NCI-H460 (cell line): ENCODE results near the gene EYA2. TPM values are rescaled to one million over a fixed set of nuclear protein-coding genes. Genes with fewer than 3 reads are reported as not detected.
"Not testable (repeated sequence)": the region's sequence is repeated elsewhere in the genome, so short reads cannot be mapped to it uniquely, and the experiment has no call there.

Experiments
- DNase-seq: peaks from one replicate; pipeline ENCODE4 v3.0.0-alpha.2; 2016; ENCODE audit warnings: low read depth; ENCODE audit errors: extremely low read depth
- polyA plus RNA-seq: library from polyadenylated mRNA; depleted of rRNA; stranded (reverse); fragments of >200 nt; gene quantifications from 2 replicates; pipeline ENCODE4 v1.2.3, GENCODE V29; 2014; cell fraction: nucleus; rRNA removed
- total RNA-seq: library from RNA; depleted of rRNA; stranded (reverse); fragments of >200 nt; shearing (Covaris generic); gene quantifications from 2 replicates; pipeline ENCODE4 v1.2.3, GENCODE V29; 2014; rRNA removed

Gene EYA2, protein sequence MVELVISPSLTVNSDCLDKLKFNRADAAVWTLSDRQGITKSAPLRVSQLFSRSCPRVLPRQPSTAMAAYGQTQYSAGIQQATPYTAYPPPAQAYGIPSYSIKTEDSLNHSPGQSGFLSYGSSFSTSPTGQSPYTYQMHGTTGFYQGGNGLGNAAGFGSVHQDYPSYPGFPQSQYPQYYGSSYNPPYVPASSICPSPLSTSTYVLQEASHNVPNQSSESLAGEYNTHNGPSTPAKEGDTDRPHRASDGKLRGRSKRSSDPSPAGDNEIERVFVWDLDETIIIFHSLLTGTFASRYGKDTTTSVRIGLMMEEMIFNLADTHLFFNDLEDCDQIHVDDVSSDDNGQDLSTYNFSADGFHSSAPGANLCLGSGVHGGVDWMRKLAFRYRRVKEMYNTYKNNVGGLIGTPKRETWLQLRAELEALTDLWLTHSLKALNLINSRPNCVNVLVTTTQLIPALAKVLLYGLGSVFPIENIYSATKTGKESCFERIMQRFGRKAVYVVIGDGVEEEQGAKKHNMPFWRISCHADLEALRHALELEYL
- total RNA-seq: 0.32 and 1.3 TPM in 2 replicates
- polyA plus RNA-seq: not detected in 2 replicates

DNA sequence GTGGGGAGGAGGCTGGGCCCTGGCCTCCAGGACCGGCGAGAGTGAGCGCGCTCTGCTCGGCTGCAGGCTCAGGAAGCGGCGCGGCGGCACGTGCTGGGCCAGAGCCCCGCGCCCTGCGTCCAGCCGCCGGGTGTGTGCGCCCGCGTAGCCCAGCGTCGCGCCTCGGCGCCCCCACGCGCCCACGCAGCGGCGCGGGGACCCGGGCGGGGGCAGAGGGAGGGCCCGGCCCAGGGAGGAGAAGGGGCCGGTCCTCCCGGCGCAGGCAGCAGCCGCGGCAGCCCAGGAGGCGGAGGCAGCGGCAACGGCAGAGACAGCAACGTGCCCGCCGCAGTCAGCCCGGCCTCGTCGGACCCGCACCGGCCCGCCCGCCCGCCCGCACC lies at the start of gene EYA2:
TSS of gene EYA2 (plus strand) at position 265 of the 380 bp plus-strand sequence. CDS start 95,168 bp downstream, outside the sequence.
- DNase-seq: no peak

DNA sequence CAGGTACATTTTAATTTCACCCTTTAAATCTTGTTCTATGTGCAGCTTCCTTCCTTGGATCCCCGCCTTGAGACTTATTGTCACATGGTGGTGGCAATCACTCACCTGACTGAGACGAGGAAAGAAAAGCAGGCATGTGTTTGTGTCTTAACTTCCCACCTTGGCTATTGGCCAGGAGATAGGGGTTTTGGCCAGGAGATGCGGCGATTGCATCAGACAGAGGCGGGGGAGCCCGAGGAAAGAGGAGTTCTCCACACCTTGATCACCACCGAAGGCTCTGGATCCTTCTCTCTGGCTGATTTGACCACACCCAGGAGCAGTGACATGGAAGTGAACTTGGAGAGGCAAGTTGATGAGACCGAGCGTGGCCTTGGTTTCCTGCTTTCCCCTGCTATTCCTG lies 49.7 kb upstream of the EYA2 start:
- DNase-seq: no peak

DNA sequence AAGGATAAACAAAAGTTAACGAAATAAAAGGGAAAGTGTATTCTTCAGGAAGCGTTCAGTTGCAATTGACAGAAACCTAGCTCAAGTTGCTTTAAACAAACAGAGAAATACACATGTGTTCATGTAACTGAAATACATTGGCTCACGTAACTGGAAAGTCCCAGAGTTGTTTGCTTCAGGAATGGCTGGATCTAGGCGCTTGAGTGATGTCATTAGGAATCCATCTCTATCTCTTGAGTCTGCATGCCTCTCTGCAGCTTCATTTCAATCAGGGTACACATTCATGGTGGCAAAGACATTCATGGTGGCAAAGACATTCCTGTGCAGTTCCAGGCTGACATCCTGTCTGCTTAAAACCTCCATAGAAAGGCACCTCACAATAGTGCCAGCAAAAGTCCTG lies 45.4 kb upstream of the EYA2 start:
- no peak for DNase-seq

DNA sequence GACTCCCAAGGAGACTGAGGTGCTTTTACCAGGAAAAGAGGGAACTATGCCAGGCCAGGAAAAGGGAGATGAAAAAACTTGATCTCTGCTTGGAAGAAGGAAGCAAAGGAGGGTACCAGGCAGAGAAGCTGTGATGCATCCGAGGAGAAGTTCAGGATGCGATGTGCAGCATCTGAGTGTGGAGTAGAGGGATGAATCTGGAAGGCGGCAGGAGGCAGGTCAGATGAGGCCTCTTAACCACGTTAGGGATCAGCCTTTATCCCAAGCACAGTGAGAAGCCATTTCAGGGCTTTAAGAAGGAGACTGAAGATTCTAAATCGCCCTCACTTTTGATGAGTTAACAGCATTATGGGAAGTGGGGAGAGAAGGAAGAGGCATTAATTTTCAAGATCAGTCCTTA lies 44.9 kb upstream of the EYA2 start:
- no peak for DNase-seq

DNA sequence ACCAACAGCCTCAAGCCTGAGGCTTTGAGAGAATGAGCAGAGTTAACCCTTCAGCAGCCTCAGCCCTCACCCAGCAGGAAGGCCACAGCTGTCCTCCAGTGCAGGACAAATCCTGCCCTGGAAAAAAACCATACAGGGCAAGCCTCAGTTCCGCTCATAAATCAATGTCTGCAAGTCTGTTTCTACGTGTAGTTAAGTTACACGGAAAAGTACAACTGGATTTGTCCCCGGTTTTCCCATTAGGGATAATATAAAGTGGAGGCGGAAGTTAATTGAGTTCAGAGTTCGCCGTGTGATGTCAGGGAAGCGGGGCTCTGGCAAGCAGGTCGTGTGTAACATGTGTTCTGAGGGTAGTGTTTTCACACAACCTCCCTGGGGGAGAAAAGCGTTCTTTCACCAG lies 44.2 kb upstream of the EYA2 start:
- no peak for DNase-seq

DNA sequence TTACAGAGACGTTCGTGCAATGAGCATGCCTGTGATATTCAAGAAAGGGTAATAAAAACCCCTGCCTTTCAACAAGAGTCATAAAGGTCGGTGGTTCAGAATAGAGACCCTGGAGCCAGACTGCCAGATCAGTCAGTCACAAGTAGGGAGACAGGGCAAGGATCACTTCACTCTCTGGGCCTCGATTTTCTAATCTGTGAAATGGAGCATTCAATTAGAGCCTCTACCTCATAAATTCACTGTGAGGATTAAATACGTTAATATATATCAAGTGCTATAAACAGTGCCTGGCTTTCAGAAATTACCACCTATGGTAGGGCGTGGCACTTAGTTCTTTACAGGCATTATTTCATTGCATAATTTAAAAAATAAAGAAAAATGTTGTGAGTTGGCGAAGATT lies 43.7 kb upstream of the EYA2 start:
- DNase-seq: no peak

DNA sequence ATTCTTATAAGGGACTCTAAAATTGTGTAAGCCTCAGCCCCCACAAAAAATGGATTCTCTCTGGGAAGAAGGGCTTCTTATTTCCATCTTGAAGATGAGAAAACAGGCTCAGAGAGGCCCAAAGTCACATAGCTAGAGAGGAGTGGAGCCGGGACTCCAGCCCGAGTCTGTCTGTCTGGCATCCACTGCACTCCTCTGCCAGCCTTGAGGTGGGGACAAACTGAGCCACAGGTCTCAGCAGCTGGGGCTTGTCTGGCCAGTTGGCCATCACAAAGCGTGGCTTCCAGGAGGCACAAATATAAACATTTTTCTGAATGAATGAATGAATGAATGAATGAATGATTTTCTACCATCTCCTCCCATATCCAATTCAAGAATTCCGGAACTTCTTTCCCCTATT lies 42.9 kb upstream of the EYA2 start:
- no peak for DNase-seq

DNA sequence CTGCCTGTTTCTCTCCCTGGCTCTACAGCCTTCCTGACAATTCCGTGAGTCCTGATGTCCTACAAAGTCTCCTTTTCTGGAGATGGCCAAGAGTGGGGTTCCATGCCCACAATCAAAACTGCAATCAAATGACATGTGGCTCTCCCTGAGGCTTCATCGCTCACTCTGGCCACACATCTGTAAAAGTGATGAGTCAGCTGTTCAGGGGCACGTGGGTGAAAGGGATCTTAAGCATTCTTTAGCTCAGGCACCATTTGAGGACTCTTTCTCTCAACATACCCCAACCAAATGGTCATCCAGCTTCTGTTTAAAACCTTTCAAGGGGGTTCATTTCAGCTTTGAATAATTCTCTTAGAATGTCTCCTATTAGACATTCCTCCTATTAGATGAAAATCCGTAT lies 42.3 kb upstream of the EYA2 start:
- DNase-seq: no peak

DNA sequence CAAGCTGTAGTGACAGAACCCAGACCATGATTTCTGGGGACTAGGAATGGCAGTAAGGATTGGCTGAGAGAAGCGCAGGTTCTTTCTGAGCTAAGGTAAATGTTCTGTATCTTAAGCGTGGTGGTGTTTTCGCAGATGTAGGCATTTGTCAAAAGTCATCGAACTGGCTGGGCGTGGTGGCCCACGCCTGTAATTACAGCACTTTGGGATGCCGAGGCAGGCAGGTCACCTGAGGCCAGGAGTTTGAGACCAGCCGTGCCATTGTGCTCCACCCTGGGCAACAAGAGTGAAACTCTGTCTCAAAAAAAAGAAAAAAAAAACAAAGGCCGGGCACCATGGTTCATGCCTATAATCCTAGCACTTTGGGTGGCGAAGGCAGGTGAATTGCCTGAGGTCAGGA lies 40.7 kb upstream of the EYA2 start:
- no peak for DNase-seq

DNA sequence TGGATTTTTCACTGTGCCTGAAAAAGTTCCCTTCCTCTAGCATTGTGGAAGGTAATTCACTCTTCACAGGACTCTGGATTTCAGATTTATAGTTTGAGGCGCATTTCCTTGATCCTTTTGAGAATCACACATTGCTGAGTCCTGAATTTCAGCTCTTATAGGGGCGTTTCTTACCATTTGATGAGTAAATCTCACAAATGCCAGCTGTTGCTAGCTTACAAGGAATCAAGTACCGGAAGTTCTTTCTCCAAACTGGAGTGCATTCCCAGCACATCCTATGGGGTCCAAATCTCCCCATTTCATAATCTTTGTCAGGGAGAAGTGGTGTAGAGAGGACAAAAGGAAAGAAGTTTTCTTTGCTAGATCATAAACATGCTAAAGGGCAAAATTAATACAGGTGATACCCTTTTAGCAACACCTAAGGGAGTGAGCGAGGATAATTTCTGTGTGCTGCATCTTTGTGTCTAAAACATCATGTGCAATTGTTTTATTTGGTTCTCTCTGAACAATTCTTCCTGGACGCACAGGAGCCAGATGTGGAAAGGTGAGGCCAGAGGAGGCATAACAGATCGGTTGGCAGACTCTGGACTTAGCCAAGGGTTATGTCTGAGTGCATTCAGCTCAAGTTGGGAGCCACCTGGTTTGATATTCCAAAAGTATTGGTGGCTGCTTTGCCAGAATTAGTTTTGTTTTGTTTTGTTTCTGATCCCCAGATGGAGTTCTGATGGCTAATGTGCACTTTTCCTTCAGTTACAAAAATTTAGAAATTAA lies 37.4 kb upstream of the EYA2 start:
- DNase-seq: no peak

DNA sequence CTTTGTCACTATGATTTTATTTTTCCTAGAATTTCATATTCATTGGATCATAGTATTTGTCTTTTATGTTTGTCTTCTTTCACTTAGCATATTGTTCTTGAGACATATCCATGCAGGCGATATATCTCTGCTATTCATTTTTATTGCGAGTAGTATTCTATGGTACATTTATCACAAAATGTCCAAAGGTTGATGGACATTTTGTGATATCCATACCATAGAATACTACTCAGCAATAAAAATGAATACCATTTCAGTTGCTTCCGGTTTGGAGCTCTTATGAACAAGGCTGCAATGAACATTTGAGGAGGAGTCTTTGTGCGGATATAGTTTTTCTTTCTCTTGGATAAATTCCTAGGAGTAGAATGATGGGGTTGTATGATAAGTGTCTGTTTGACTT lies 28.8 kb upstream of the EYA2 start:
- DNase-seq: no peak

DNA sequence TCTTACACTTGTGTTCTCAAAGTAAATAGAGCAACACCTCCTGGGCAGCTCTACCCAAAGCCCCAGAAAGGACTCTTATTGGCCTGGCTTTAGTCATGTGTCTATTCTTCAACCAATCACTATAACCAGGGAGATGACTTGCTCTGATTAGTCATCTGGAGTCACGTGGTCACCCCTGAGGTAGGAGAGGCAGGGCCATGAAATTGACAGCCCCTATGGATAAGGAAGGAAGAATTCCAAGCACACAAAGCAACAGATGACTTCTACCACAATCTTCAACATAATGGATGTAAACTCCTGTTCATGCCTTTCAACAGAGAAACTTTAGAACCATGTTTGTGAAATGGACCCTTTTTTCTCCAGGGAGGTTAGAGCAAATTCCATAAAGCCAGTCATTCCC lies 24.6 kb upstream of the EYA2 start:
- no peak for DNase-seq

DNA sequence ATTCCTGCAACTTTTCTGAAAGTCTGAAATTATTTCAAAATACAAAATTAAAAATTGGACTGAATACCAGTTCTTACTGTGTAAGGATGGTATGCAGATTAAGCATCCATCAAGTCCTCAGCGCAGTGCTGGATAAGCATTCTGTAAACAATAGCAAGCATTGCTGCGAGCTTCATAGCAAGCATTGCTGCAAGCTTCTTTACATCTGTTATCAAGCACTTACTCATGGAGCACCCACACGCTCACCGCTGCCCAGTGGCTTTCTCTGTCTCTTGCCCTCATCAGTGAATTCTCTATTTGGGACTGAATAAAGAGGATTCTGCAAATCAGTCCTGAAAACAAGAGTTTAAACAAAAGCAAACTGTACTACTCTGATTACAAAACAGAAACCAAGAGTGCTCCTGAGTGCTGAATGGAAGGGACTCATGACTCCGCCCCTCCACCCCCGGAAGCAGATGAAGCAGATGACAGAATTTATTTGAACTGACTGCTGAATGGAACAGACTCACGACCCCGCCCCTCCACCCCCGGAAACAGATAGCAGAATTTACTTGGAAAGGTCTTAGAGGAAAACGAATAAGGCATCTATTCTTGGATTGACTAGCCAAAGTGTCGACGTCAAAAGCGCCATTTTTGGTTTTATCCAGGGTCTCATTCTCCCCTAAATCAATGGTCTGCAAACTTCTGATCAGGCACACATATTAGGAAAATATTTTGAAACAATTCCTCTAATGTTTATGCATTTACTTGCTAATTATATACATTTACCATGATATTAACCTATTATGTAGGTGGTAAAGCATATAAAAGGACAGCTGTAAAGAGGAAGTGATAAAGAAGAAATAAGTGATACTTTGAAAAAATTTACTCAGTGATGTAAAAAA lies 22.1 kb upstream of the EYA2 start:
- DNase-seq: no peak

DNA sequence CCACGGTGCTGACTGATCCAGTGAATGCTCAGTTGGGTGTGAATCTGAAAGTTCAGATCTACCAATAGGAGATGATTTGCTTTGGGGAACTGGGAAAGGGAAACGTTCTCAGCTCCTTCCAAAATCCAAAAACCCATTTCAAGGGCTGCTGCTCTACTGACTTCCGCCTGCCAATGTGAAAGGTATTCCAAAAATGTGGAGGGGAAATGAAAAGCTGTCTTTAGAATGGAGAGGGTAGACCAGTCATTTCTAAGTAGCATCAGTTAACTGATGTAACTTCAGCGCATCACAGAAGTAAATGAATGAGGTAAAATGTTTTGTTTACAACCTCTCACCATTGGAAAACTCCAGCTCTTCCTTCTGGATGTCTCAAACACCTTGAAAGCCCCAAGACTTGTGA lies 19.6 kb upstream of the EYA2 start:
- no peak for DNase-seq

DNA sequence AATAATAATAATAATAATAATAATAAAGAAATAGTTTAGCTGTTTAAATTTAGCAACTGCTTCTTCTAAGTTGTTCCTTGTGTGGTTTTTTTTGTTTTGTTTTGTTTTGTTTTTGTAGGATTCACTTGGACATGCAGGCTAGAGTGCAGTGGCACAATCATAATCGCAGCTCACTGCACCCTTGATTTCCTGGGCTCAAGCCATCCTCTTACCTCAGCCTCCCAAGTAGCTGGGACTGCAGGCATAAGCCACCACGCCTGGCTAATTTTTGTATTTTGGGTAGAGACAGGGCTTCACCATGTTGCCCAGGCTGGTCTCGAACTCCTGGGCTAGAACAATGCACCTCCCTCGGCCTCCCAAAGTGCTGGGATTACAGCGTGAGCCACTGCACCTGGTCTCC lies 15.3 kb upstream of the EYA2 start:
- no peak for DNase-seq

DNA sequence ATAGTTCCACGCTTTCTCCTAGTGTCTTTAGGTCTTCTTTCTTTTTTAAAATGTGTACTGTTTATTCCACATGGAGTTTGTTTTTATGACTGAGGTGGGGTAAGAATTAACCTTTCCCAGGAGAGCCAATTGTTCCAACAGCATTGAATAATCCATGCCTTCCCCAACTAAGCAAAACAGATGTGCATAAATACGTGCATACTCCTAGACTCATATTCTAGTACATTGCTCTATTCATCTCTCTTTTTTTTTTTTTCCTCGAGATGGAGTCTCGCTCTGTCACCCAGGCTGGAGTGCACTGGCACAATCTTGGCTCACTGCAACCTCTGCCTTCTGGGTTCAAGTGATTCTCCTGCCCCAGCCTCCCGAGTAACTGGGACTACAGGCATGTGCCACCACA lies 14.7 kb upstream of the EYA2 start:
- not testable (repeated sequence) for DNase-seq

DNA sequence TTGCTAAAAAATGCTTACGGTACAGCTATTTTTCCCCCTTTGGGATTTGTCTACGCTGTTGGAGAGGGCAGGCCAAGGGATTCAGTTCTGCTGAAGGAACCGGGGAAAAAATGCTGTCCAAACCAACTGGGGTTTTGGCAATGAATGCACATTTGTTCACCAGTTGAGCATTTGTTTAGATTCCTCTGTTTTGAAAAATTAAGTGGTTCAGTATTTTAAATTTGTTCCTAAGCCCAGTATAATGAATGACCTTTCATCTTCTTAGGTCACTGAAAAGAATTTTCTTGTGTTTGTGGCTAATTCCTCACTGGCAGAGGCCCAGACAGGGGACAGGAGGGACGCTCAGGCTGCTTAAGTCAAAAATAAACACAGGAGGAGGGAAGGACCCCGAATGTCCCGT lies 10.8 kb upstream of the EYA2 start:
- no peak for DNase-seq

DNA sequence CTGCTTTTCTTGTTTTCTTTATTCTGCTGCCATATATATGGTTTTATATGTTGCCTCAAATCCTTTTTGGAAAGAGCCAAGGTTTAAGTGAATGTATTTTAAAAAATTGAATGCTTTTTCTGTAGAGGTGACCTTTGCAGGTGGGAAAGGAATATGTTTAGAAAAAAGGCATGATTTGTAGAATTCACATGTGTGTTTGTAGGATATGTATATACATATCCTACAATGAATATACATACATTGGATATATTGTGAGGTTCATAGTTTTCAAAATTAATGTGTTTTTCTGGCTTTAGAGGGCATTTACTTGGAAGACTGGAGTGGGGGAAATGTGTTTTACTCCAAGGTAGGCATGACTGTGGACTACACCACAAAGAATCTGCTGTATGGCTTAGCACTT lies 4.0 kb upstream of the EYA2 start:
- DNase-seq: no peak

DNA sequence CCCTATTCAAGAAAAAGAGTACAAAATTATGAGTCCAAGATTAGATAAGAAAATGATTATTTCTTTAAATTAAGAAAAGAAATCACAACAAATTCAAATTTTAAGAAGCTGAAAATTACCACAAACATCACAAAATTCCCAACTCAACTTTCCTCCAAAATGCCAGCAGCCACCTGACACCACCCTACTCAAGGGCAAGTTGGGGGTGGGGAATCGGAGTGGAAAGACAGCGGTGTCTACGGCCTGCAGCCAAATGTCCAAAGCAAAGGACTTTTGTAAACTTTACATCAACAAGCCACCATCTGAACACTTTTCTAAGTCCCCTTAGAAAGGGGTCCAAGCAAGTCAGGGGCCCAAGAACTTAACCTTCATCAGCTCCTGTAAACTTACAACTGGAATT lies 1.6 kb upstream of the EYA2 start:
- no peak for DNase-seq

DNA sequence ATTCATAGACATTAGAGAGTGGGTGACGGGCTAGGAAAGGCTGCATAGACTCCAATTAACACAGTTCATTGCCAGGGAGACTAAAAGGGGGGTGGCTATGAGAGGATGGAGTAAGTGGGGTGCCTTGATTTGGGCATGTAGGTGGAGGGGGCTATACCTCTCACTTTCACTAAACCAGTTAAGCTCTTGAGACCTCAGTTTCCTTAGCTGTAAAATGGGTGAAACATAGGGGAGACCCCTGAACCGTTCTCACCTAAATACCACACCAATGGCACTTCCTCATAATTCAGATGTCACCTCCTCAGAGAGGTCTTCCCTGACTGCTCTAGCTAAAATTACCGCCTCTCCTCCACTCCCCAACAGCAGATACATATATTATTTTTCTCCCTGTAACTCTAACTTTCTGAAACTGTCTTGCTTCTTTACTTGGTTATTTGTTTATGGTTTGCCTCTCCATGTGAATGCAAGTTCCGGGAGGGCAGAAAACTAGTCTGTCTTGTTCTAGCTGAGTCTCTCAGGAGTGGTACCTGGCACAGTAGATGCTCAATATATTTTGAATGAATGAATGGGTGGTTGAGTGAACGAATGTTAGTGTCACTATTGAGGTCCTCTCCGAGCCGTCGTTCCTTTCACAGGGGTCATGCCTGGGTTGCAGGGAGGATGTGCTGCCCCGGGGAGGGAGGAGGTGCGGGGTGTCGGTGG lies 615 bp upstream of the EYA2 start:
- DNase-seq: no peak
